ENCODE results near the gene DENND4B.
"Not testable (repeated sequence)": the region's sequence is repeated elsewhere in the genome, so short reads cannot be mapped to it uniquely, and the experiment has no call there.

Gene DENND4B

DNA sequence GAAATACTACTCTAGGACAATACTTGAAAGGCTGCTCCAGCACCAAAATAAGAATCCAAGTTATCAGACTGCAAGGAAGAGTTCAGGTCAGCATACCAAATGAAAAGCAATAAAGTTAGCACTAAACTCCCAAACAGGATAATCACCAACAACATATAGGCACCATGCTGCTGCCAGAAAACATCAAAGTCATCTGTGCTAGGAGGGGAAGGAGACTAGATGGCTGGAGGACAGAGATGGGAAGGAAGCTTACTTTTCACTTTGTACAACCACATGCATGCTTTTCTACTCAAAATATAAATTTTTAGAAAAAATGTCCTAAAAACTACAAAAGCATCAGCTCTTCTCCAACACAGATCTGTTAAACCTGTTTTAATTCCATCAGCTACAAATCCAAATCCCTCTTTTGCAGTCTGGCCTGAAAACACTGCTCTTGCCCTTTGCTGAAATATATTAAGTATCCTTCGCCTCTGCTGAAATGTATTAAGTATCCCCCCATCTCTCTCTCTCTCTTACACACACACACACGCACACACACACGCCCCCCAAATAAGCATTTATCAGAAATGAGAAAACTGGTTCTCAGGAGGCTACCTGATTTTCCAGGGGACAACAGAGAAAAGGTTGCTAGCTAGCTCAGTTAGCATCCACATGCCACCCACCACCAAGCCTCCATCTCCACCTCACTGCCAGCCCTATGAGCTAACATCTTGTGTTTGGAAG is 25.3 kb downstream of the DENND4B start:
- Histone ChIP-seq H3K4me2 (peak overlapping the region; percentile 96), H3K4me3 (peak overlapping the region; percentile 78), H3K4me1 (peaks cover 43% of the 10 kb centered on the region), H3K27me3 (no peaks in the 10 kb centered on the region), H3K9me3 (no peaks in the 10 kb centered on the region), H3K9ac (peak overlapping the region; percentile 91), H3K36me3 (peaks cover 17% of the 10 kb centered on the region), H4K20me1 (peaks cover 59% of the 10 kb centered on the region), H3K27ac (peak overlapping the region; percentile 87)
- TF ChIP-seq Cebpa-rat (IDR thresholded peaks at IDR 0.05), result no peak

GRCh38 chr1:153919876-153920852 is 26.4 kb downstream of the DENND4B start:
- TF ChIP-seq Cebpa-rat (IDR thresholded peaks at IDR 0.05), result no peak
- H3K4me1 ChIP-seq, result peaks cover 43% of the 10 kb centered on the region
- H3K9me3 ChIP-seq, result no peaks in the 10 kb centered on the region
- no peaks in the 10 kb centered on the region for H3K27me3 ChIP-seq
- peak overlapping the region; percentile 91; the same call in 1 of the 2 replicates for H3K9ac ChIP-seq
- H3K4me3 ChIP-seq, result peak overlapping the region; percentile 78
- H4K20me1 ChIP-seq, result peaks cover 70% of the 10 kb centered on the region
- H3K4me2 ChIP-seq, result peak overlapping the region; percentile 96
- peak overlapping the region; percentile 24; the same call in 1 of the 2 replicates for H3K27ac ChIP-seq
- H3K36me3 ChIP-seq, result peaks cover 28% of the 10 kb centered on the region

DNA sequence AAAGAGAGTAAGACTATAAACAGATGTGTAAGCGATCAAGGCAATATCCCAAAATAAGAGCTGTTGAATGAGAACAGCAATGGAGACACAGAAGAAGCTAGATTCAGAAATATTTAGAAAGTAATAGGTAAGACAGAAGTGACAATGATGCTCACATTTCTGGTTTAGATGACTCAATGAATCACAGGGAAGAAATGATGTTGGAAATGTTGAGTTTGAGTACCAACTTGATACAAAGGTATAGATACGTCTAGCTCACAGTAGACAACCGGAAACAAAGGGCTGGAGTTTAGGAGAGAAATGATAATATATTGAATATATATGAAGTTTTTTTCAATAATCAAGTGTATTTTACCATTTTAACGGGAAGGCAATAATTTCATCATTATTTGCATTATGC is 30.2 kb downstream of the DENND4B start:
- no peak overlapping the region for H3K4me2 ChIP-seq
- peaks cover 35% of the 10 kb centered on the region for H3K4me1 ChIP-seq
- no peak overlapping the region for H3K27ac ChIP-seq
- H3K9ac ChIP-seq, result no peak overlapping the region
- H3K27me3 ChIP-seq, result no peaks in the 10 kb centered on the region
- H3K36me3 ChIP-seq, result peaks cover 53% of the 10 kb centered on the region
- TF ChIP-seq Cebpa-rat (IDR thresholded peaks at IDR 0.05), result no peak
- H3K9me3 ChIP-seq, result no peaks in the 10 kb centered on the region
- no peak overlapping the region for H3K4me3 ChIP-seq
- H4K20me1 ChIP-seq, result peaks cover 100% of the 10 kb centered on the region

DNA sequence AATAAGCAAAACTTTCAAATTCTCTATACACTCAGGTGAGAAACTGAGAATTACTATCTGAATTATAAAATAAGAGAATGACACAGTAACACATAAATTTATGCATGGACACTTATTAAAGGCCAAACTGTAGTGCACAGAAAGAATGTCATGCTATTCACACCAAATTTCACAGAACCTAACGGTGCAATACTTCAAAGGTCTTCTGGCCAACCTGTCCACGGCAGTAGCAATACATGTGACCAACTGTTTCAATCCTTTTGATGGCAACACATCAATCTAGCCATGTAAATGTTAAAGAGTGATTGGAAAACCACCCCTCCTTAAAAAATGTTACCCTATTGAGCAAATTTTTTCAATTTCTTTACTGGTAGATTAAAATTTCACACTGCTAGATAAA is 34.2 kb downstream of the DENND4B start:
- Histone ChIP-seq H3K4me1 (peaks cover 6% of the 10 kb centered on the region; the same call in 1 of the 2 replicates), H3K9me3 (no peaks in the 10 kb centered on the region), H3K4me2 (no peak overlapping the region), H3K36me3 (peaks cover 76% of the 10 kb centered on the region), H3K27ac (no peak overlapping the region), H3K9ac (no peak overlapping the region), H4K20me1 (peaks cover 100% of the 10 kb centered on the region), H3K27me3 (no peaks in the 10 kb centered on the region), H3K4me3 (no peak overlapping the region)
- TF ChIP-seq Cebpa-rat (IDR thresholded peaks at IDR 0.05), result no peak

GRCh38 chr1:153910560-153910959 is 36.0 kb downstream of the DENND4B start:
- H4K20me1 ChIP-seq, result peaks cover 100% of the 10 kb centered on the region
- H3K27ac ChIP-seq, H3K4me2 ChIP-seq, H3K27me3 ChIP-seq, H3K9me3 ChIP-seq, H3K9ac ChIP-seq, H3K4me1 ChIP-seq, H3K4me3 ChIP-seq: not testable (repeated sequence)
- H3K36me3 ChIP-seq, result peaks cover 72% of the 10 kb centered on the region

GRCh38 chr1:153908071-153908470 is 38.4 kb downstream of the DENND4B start:
- H3K4me3 ChIP-seq, result no peak overlapping the region
- H3K9ac ChIP-seq, result no peak overlapping the region
- no peak overlapping the region for H3K4me2 ChIP-seq
- H3K27me3 ChIP-seq, result no peaks in the 10 kb centered on the region
- TF ChIP-seq Cebpa-rat (IDR thresholded peaks at IDR 0.05), result no peak
- no peak overlapping the region for H3K27ac ChIP-seq
- peaks cover 74% of the 10 kb centered on the region for H3K36me3 ChIP-seq
- peaks cover 97% of the 10 kb centered on the region for H4K20me1 ChIP-seq
- peaks cover 8% of the 10 kb centered on the region for H3K9me3 ChIP-seq
- peaks cover 10% of the 10 kb centered on the region; the same call in 1 of the 2 replicates for H3K4me1 ChIP-seq

DNA sequence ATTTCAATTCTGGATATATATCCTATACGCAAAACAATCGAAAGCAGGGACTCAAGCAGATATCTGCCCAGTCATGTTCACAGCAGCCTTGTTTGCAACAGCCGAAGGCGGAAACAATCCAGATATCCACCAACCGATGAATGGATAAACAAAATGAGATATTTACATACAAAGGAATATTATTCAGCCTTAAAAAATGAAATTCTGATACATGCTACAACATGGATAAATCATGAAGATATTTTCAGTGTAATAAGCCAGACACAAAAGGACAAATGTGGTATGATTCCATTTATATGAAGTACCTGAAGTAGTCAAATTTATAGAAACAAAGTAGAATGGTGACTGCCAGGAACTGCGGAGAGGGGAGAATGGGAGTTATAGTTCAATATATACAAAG is 39.4 kb downstream of the DENND4B start:
- peaks cover 97% of the 10 kb centered on the region for H4K20me1 ChIP-seq
- H3K4me3 ChIP-seq, result no peak overlapping the region
- H3K4me2 ChIP-seq, result no peak overlapping the region
- peaks cover 75% of the 10 kb centered on the region for H3K36me3 ChIP-seq
- no peak overlapping the region for H3K9ac ChIP-seq
- peaks cover 11% of the 10 kb centered on the region; the same call in 1 of the 2 replicates for H3K4me1 ChIP-seq
- no peak for TF ChIP-seq Cebpa-rat (IDR thresholded peaks at IDR 0.05)
- peaks cover 8% of the 10 kb centered on the region for H3K9me3 ChIP-seq
- no peak overlapping the region for H3K27ac ChIP-seq
- H3K27me3 ChIP-seq, result no peaks in the 10 kb centered on the region

DNA sequence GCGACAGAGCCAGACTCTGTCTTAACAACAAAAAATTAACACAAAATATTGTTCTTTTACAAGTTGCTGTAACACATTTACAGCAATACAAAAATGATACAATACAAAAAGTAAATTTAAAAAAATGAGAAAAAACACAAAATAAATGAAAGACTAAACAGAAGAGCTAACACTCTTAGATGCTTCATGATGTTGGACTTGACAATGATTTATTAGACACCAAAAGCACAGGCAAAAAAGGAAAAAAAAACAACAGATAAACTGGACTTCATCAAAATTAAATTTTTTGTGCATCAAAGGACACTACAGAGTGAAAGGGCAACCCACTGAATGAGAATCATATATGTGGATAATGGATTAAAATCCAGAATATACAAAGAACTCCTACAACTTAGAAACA is 40.1 kb downstream of the DENND4B start:
- Histone ChIP-seq H3K27ac (no peak overlapping the region), H3K27me3 (no peaks in the 10 kb centered on the region), H3K9me3 (peaks cover 8% of the 10 kb centered on the region), H4K20me1 (peaks cover 97% of the 10 kb centered on the region), H3K4me2 (no peak overlapping the region), H3K4me3 (no peak overlapping the region), H3K4me1 (peaks cover 11% of the 10 kb centered on the region; the same call in 1 of the 2 replicates), H3K9ac (no peak overlapping the region), H3K36me3 (peaks cover 79% of the 10 kb centered on the region)
- TF ChIP-seq Cebpa-rat (IDR thresholded peaks at IDR 0.05), result no peak

DNA sequence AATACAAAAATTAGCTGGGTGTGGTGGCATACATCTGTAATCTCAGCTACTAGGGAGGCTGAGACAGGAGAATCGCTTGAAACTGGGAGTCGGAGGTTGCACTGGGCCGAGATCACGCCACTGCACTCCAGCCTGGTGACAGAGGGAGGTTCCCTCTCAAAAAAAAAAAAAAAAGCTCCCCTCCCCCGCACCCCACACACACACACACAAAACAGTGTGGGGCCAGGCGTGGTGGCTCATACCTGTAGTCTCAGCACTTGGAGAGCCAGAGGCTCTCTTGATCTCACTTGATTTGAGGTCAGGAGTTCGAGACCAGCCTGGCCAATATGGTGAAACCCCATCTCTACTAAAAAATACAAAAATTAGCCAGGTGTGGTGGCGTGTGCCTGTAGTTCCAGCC is 40.6 kb downstream of the DENND4B start:
- H3K9me3 ChIP-seq, H3K27ac ChIP-seq, H3K4me2 ChIP-seq, H3K9ac ChIP-seq, H3K4me3 ChIP-seq, H3K27me3 ChIP-seq: not testable (repeated sequence)
- Histone ChIP-seq H4K20me1 (peaks cover 97% of the 10 kb centered on the region), H3K36me3 (peaks cover 80% of the 10 kb centered on the region), H3K4me1 (peaks cover 11% of the 10 kb centered on the region; the same call in 1 of the 2 replicates)

Data from BLaER1 (cell line).